Stomach (tissue), 4 donors: ENCODE results near the gene INPP5J.

Source experiments
- CTCF ChIP-seq, 7 experiments: fragments of 450-650 bp in 4 of 7; fragments of 200-600 bp in 3 of 7; sonication (generic) in 3 of 7; IDR thresholded peaks; one replicate each; pipeline ENCODE4 v1.5.1; 2016 to 2019; ENCODE audit warnings: antibody characterized with exemption in 7 of 7, control low read depth in 2 of 7, mild to moderate bottlenecking in 1 of 7
- EP300 ChIP-seq: sonication (generic); formaldehyde crosslinking; IDR thresholded peaks from one replicate; pipeline ENCODE4 v1.6.1; 2017; ENCODE audit warnings: antibody characterized with exemption
- POLR2A ChIP-seq, 4 donors: fragments of 450-650 bp; IDR thresholded peaks; one replicate each; pipeline ENCODE4 v1.6.1; 2016; ENCODE audit warnings: antibody characterized with exemption in 4 of 4, control low read depth in 2 of 4, mild to moderate bottlenecking in 1 of 4, moderate library complexity in 1 of 4
- POLR2AphosphoS5 ChIP-seq, 3 donors: sonication (generic); formaldehyde crosslinking; IDR thresholded peaks; one replicate each; pipeline ENCODE4 v1.6.1; 2016; ENCODE audit warnings: antibody characterized with exemption in 3 of 3

- TF ChIP-seq POLR2A (IDR thresholded peaks at IDR 0.05): no peak
- TF ChIP-seq CTCF (IDR thresholded peaks at IDR 0.05): no peak
- TF ChIP-seq EP300: no peak
- no peak for TF ChIP-seq POLR2AphosphoS5 (IDR thresholded peaks at IDR 0.05)
Measured at GRCh38 chr22:31130873-31131272, 8.1 kb downstream of the INPP5J start.
